DND-41 (cell line): Measurements from ENCODE around the gene CAMK4.

Source experiments
- ATAC-seq: fragments of 200-7000 bp; cut with Tn5 transposase; 3 replicates; pipeline ENCODE4 v1.9.1; 2021; ENCODE audit warnings: low read depth; ENCODE audit not compliant: insufficient read depth
- DNase-seq: peaks from one replicate; pipeline ENCODE4 v3.0.0-alpha.2; 2020
- H2AFZ ChIP-seq: 2 replicates; pipeline ENCODE4 v1.6.0; 2012; ENCODE audit warnings: low read depth, low read length
- H3K27ac ChIP-seq: 2 replicates; pipeline ENCODE4 v1.5.1; 2012; ENCODE audit warnings: low read length, inconsistent platforms
- H3K27me3 ChIP-seq: fragments of 200-600 bp; sonication (generic); 2 replicates; pipeline ENCODE4 v1.6.0; 2012; ENCODE audit warnings: low read length, mild to moderate bottlenecking, inconsistent platforms; ENCODE audit not compliant: insufficient read depth, poor library complexity
- H3K36me3 ChIP-seq: 2 replicates; pipeline ENCODE4 v1.5.1; 2012; ENCODE audit warnings: low read length, inconsistent platforms; ENCODE audit not compliant: insufficient read depth
- H3K4me1 ChIP-seq: 2 replicates; pipeline ENCODE4 v1.5.1; 2012; ENCODE audit warnings: mild to moderate bottlenecking, low read length; ENCODE audit not compliant: insufficient read depth
- H3K4me2 ChIP-seq: 2 replicates; pipeline ENCODE4 v1.6.0; 2012; ENCODE audit warnings: mild to moderate bottlenecking, moderate library complexity, low read length, inconsistent platforms; ENCODE audit not compliant: insufficient read depth
- H3K4me3 ChIP-seq, 2 experiments: fragments of 200-600 bp in 1 of 2; shearing (Covaris generic) in 1 of 2; 2 replicates each; pipeline ENCODE4 v1.5.1; 2012 to 2016; ENCODE audit warnings: inconsistent platforms in 2 of 2, low read length in 2 of 2, mild to moderate bottlenecking in 2 of 2, low read depth in 1 of 2, moderate library complexity in 1 of 2
- H3K79me2 ChIP-seq: 2 replicates; pipeline ENCODE4 v1.6.0; 2012; ENCODE audit warnings: low read length, inconsistent platforms; ENCODE audit not compliant: insufficient read depth
- H3K9ac ChIP-seq: 2 replicates; pipeline ENCODE4 v1.6.0; 2012; ENCODE audit warnings: low read depth, mild to moderate bottlenecking, inconsistent platforms, low read length, moderate library complexity
- H3K9me3 ChIP-seq: 2 replicates; pipeline ENCODE4 v1.5.1; 2012; ENCODE audit warnings: low read length, moderate library complexity, mild to moderate bottlenecking, inconsistent platforms; ENCODE audit not compliant: insufficient read depth, severe bottlenecking
- H4K20me1 ChIP-seq: 2 replicates; pipeline ENCODE4 v1.6.0; 2012; ENCODE audit warnings: low read length; ENCODE audit not compliant: insufficient read depth
- CTCF ChIP-seq: IDR thresholded peaks from 2 replicates; pipeline ENCODE4 v1.5.1; 2012; ENCODE audit warnings: borderline replicate concordance, low read length, moderate library complexity, mild to moderate bottlenecking; ENCODE audit not compliant: poor library complexity, severe bottlenecking; ENCODE audit errors: extremely low read depth
- EZH2 ChIP-seq: IDR thresholded peaks from 3 replicates; pipeline ENCODE4 v1.6.1; 2012; ENCODE audit warnings: borderline replicate concordance, low read depth, mild to moderate bottlenecking, moderate library complexity, low read length, inconsistent platforms; ENCODE audit not compliant: severe bottlenecking

Gene CAMK4

GRCh38 chr5:111226556-111226955 lies 2.4 kb downstream of the CAMK4 start:
- Histone ChIP-seq H3K4me2 (peak overlapping the region; percentile 91), H3K36me3 (no peaks in the 10 kb centered on the region; the same call in 1 of the 2 replicates), H3K4me1 (peaks cover 80% of the 10 kb centered on the region), H3K4me3 (no peak overlapping the region), H3K27ac (0 out of 2 replicates have a peak overlapping the region, but pooled peaks have one; percentile 17), H4K20me1 (no peaks in the 10 kb centered on the region), H3K27me3 (no peaks in the 10 kb centered on the region), H3K79me2 (peaks cover 29% of the 10 kb centered on the region), H2AFZ (no peak overlapping the region), H3K9me3 (no peaks in the 10 kb centered on the region), H3K9ac (no peak overlapping the region)
- TF ChIP-seq CTCF = no peak
- TF ChIP-seq EZH2 = no peak
- DNase-seq (no peak), ATAC-seq (no peak)

- no peaks in the 10 kb centered on the region for H3K9me3 ChIP-seq
- H3K36me3 ChIP-seq = no peaks in the 10 kb centered on the region; the same call in 1 of the 2 replicates
- H3K79me2 ChIP-seq = peaks cover 36% of the 10 kb centered on the region
- TF ChIP-seq CTCF (no peak), EZH2 (no peak)
- H3K9ac ChIP-seq = peak overlapping the region; percentile 17; the same call in 1 of the 2 replicates
- peak overlapping the region; percentile 50 for H3K27ac ChIP-seq
- ATAC-seq (no peak), DNase-seq (no peak)
- H3K4me1 ChIP-seq = peaks cover 87% of the 10 kb centered on the region
- H3K27me3 ChIP-seq = no peaks in the 10 kb centered on the region
- H3K4me2 ChIP-seq = peak overlapping the region; percentile 91
- no peak overlapping the region for H2AFZ ChIP-seq
- no peaks in the 10 kb centered on the region for H4K20me1 ChIP-seq
- no peak overlapping the region for H3K4me3 ChIP-seq
Observed at GRCh38 chr5:111227226-111227782, 3.1 kb downstream of the CAMK4 start.

GRCh38 chr5:111227801-111228200 lies 3.6 kb downstream of the CAMK4 start:
- no peaks in the 10 kb centered on the region; the same call in 1 of the 2 replicates for H3K36me3 ChIP-seq
- peak; percentile 50 for DNase-seq
- H3K4me1 ChIP-seq = peaks cover 92% of the 10 kb centered on the region
- peak overlapping the region; percentile 50 for H3K27ac ChIP-seq
- H3K9ac ChIP-seq = peak overlapping the region; percentile 17; the same call in 1 of the 2 replicates
- H3K27me3 ChIP-seq = no peaks in the 10 kb centered on the region
- TF ChIP-seq EZH2 (no peak), CTCF (no peak)
- no peak for ATAC-seq
- no peaks in the 10 kb centered on the region for H3K9me3 ChIP-seq
- H3K79me2 ChIP-seq = peaks cover 36% of the 10 kb centered on the region
- H4K20me1 ChIP-seq = no peaks in the 10 kb centered on the region
- no peak overlapping the region for H2AFZ ChIP-seq
- H3K4me3 ChIP-seq = no peak overlapping the region
- peak overlapping the region; percentile 91 for H3K4me2 ChIP-seq
